Activated gamma-delta T cell treated with anti-CD3 and anti-CD28 coated beads, Interleukin-2, amount 50 U/mL, for 16 hours (primary cell): ENCODE data around the gene C12orf75.
"Not testable (repeated sequence)": the region's sequence is repeated elsewhere in the genome, so short reads cannot be mapped to it uniquely, and the experiment has no call there.

Experiments used
- DNase-seq: peaks from one replicate; pipeline ENCODE4 v3.0.0-alpha.2; 2020; ENCODE audit warnings: low read depth

Gene C12orf75

GRCh38 chr12:105336411-105336810 lies 5.9 kb downstream of the C12orf75 start:
- DNase-seq, result no peak

- no peak for DNase-seq
Observed at GRCh38 chr12:105337391-105337790, 6.9 kb downstream of the C12orf75 start.

GRCh38 chr12:105338966-105339365 lies 8.5 kb downstream of the C12orf75 start:
- DNase-seq, result no peak

GRCh38 chr12:105341010-105341409 lies 10.5 kb downstream of the C12orf75 start:
- DNase-seq, result no peak

- not testable (repeated sequence) for DNase-seq
Observed at GRCh38 chr12:105341620-105342019, 11.1 kb downstream of the C12orf75 start.

- DNase-seq, result no peak
Observed at GRCh38 chr12:105342464-105342863, 12.0 kb downstream of the C12orf75 start.

GRCh38 chr12:105343836-105344235 lies 13.3 kb downstream of the C12orf75 start:
- no peak for DNase-seq

- DNase-seq, result no peak
Observed at GRCh38 chr12:105347499-105347898, 17.0 kb downstream of the C12orf75 start.

GRCh38 chr12:105348142-105348541 lies 17.7 kb downstream of the C12orf75 start:
- DNase-seq, result no peak

GRCh38 chr12:105348561-105348960 lies 18.1 kb downstream of the C12orf75 start:
- DNase-seq, result no peak

- no peak for DNase-seq
Observed at GRCh38 chr12:105349138-105349537, 18.6 kb downstream of the C12orf75 start.

- DNase-seq, result no peak
Observed at GRCh38 chr12:105351523-105351922, 21.0 kb downstream of the C12orf75 start.

GRCh38 chr12:105352052-105352451 lies 21.6 kb downstream of the C12orf75 start:
- no peak for DNase-seq

GRCh38 chr12:105352940-105353635 lies 22.6 kb downstream of the C12orf75 start:
- no peak for DNase-seq

- DNase-seq, result no peak
Observed at GRCh38 chr12:105355752-105356151, 25.3 kb downstream of the C12orf75 start.

- DNase-seq, result no peak
Observed at GRCh38 chr12:105357162-105357691, 26.7 kb downstream of the C12orf75 start.

GRCh38 chr12:105358789-105359188 lies 28.3 kb downstream of the C12orf75 start:
- no peak for DNase-seq

- DNase-seq, result no peak
Observed at GRCh38 chr12:105359856-105360255, 29.4 kb downstream of the C12orf75 start.

- DNase-seq, result no peak
Observed at GRCh38 chr12:105363890-105364289, 33.4 kb downstream of the C12orf75 start.

- DNase-seq, result no peak
Observed at GRCh38 chr12:105365231-105365630, 34.7 kb downstream of the C12orf75 start.

GRCh38 chr12:105368047-105368646 lies 37.7 kb downstream of the C12orf75 start:
- no peak for DNase-seq

- no peak for DNase-seq
Observed at GRCh38 chr12:105369014-105369413, 38.5 kb downstream of the C12orf75 start.

GRCh38 chr12:105374303-105374702 lies 43.8 kb downstream of the C12orf75 start:
- no peak for DNase-seq

- no peak for DNase-seq
Observed at GRCh38 chr12:105377077-105377476, 46.6 kb downstream of the C12orf75 start.
